PC-9 (cell line): ENCODE results near the gene ITIH4. TPM values are rescaled to one million over a fixed set of nuclear protein-coding genes. Genes with fewer than 3 reads are reported as not detected.

Source experiments
- BruUV-seq: library from RNA; stranded (reverse); fragments of 400-500 nt; replicated peaks from 2 replicates; lab custom pipeline; 2021; lab: Mats Ljungman, UMichigan
- CTCF ChIA-PET: fragments of 300-600 bp; sonication (Branson Sonifier 250); formaldehyde crosslinking; loops from one replicate; lab custom pipeline; 2022; ENCODE audit warnings: antibody characterized with exemption; lab: Charles Lee
- POLR2A ChIA-PET: fragments of 300-600 bp; sonication (Branson Sonifier 250); formaldehyde crosslinking; loops from one replicate; lab custom pipeline; 2022; ENCODE audit warnings: antibody characterized with exemption; ENCODE audit not compliant: unreplicated experiment; lab: Charles Lee
- DNase-seq, 2 experiments: peaks; one replicate each; pipeline versions ENCODE4 v3.0.0 to v3.0.0-alpha.2; 2015 to 2022; ENCODE audit warnings: mixed read lengths in 1 of 2
- H2AFZ ChIP-seq: fragments of 200-600 bp; sonication (generic); 2 replicates; pipeline ENCODE4 v1.8.1; 2017; ENCODE audit warnings: antibody characterized with exemption
- H3F3A ChIP-seq: fragments of 200-600 bp; sonication (generic); 2 replicates; pipeline ENCODE4 v1.8.1; 2017; ENCODE audit warnings: antibody characterized with exemption, mild to moderate bottlenecking, low read depth; ENCODE audit not compliant: insufficient read depth
- H3K27ac ChIP-seq: fragments of 200-600 bp; sonication (generic); 2 replicates; pipeline ENCODE4 v1.6.1; 2016; ENCODE audit warnings: mixed run types
- H3K27me3 ChIP-seq: fragments of 200-600 bp; sonication (generic); 2 replicates; pipeline ENCODE4 v1.6.1; 2016; ENCODE audit warnings: low read depth, mixed run types; ENCODE audit not compliant: insufficient read depth
- H3K36me3 ChIP-seq: fragments of 200-600 bp; sonication (generic); 2 replicates; pipeline ENCODE4 v1.6.1; 2016; ENCODE audit warnings: low read depth, mixed run types
- H3K4me1 ChIP-seq: fragments of 200-600 bp; sonication (generic); replicated peaks from 2 replicates; pipeline ENCODE4 v1.6.1; 2016; ENCODE audit warnings: mixed run types; ENCODE audit not compliant: insufficient read depth
- H3K4me2 ChIP-seq: fragments of 200-600 bp; sonication (generic); 2 replicates; pipeline ENCODE4 v1.6.1; 2017; ENCODE audit warnings: mixed run types
- H3K4me3 ChIP-seq: fragments of 200-600 bp; sonication (generic); 2 replicates; pipeline ENCODE4 v1.6.1; 2016; ENCODE audit warnings: mixed run types
- H3K79me2 ChIP-seq: fragments of 200-600 bp; sonication (generic); 2 replicates; pipeline ENCODE4 v1.6.1; 2017; ENCODE audit warnings: low read depth, mixed run types
- H3K9me2 ChIP-seq: fragments of 200-600 bp; sonication (generic); 2 replicates; pipeline ENCODE4 v1.8.1; 2017; ENCODE audit warnings: mild to moderate bottlenecking; ENCODE audit not compliant: insufficient read depth
- H3K9me3 ChIP-seq: fragments of 200-600 bp; sonication (generic); 2 replicates; pipeline ENCODE4 v1.8.1; 2016; ENCODE audit warnings: low read depth; ENCODE audit not compliant: insufficient read depth
- H4K20me1 ChIP-seq: fragments of 200-600 bp; sonication (generic); 2 replicates; pipeline ENCODE4 v1.8.1; 2017; ENCODE audit not compliant: insufficient read depth
- EZH2 ChIP-seq: fragments of 200-600 bp; sonication (generic); IDR thresholded peaks from 2 replicates; pipeline ENCODE4 v1.8.0; 2017; ENCODE audit warnings: antibody characterized with exemption, low read depth
- intact Hi-C: fragments of 100-400 bp; cut with micrococcal nuclease; formaldehyde crosslinking; loops from one replicate; pipeline ENCODE4 v1.10.0; 2022; ENCODE audit not compliant: unreplicated experiment
- total RNA-seq: library from RNA; stranded (reverse); gene quantifications from 2 replicates; pipeline ENCODE4 v1.2.3, GENCODE V29; 2021
- TF ChIP-seq, protein P1 (sequence below): fragments of 200-600 bp; sonication (generic); conservative IDR thresholded peaks from 2 replicates; pipeline ENCODE4 v1.6.1; 2017; ENCODE audit warnings: mixed run types, antibody characterized with exemption, mild to moderate bottlenecking, moderate library complexity

ITIH4 gene
- total RNA-seq, 1 experiment from 2014 or later = 2.5 TPM

DNA sequence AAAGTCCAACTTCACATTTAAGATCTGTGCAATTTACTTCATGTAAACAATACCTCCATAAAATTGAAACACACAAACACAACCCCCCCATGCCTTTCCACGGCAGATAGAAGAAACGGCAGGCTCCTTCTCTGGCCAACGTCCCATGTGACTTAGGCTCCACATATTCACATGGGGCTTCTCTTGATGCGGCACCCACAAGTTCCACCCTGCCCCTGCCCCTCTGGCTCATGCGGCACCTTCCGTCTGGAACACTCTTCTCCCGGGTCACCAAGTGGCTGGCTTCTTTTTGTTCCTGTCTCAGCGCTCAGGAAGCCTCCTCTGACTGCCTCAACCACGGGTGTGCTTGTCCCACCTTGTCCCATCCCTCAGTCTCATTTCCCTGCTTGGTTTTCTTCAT, 41.3 kb upstream of the ITIH4 start:
- no peaks in the 10 kb centered on the region for H3K4me1 ChIP-seq
- intact Hi-C loops = no loop called here
- no peaks in the 10 kb centered on the region for H3K27me3 ChIP-seq
- ChIA-PET POLR2A (no interaction called here), CTCF (no interaction called here)
- no peaks in the 10 kb centered on the region for H3K9me2 ChIP-seq
- H3F3A ChIP-seq = no peaks in the 10 kb centered on the region
- H4K20me1 ChIP-seq = no peaks in the 10 kb centered on the region
- no peak overlapping the region for H3K4me2 ChIP-seq
- no TSS peak for BruUV-seq
- no peak overlapping the region for H2AFZ ChIP-seq
- no peaks in the 10 kb centered on the region for H3K36me3 ChIP-seq
- H3K9me3 ChIP-seq = no peaks in the 10 kb centered on the region
- no peaks in the 10 kb centered on the region for H3K79me2 ChIP-seq
- H3K27ac ChIP-seq = no peak overlapping the region
- H3K4me3 ChIP-seq = no peak overlapping the region
- no peak for DNase-seq
- TF ChIP-seq EZH2 = no peak
- TF ChIP-seq, protein P1, sequence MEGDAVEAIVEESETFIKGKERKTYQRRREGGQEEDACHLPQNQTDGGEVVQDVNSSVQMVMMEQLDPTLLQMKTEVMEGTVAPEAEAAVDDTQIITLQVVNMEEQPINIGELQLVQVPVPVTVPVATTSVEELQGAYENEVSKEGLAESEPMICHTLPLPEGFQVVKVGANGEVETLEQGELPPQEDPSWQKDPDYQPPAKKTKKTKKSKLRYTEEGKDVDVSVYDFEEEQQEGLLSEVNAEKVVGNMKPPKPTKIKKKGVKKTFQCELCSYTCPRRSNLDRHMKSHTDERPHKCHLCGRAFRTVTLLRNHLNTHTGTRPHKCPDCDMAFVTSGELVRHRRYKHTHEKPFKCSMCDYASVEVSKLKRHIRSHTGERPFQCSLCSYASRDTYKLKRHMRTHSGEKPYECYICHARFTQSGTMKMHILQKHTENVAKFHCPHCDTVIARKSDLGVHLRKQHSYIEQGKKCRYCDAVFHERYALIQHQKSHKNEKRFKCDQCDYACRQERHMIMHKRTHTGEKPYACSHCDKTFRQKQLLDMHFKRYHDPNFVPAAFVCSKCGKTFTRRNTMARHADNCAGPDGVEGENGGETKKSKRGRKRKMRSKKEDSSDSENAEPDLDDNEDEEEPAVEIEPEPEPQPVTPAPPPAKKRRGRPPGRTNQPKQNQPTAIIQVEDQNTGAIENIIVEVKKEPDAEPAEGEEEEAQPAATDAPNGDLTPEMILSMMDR = no peak

GRCh38 chr3:52870471-52870870, 40.0 kb upstream of the ITIH4 start:
- Histone ChIP-seq H3K27ac (no peak overlapping the region), H3K79me2 (no peaks in the 10 kb centered on the region), H3K27me3 (no peaks in the 10 kb centered on the region), H4K20me1 (no peaks in the 10 kb centered on the region), H3K4me1 (no peaks in the 10 kb centered on the region), H3K36me3 (no peaks in the 10 kb centered on the region), H3K9me3 (no peaks in the 10 kb centered on the region), H3K4me3 (no peak overlapping the region), H3F3A (no peaks in the 10 kb centered on the region), H3K4me2 (no peak overlapping the region), H2AFZ (no peak overlapping the region), H3K9me2 (no peaks in the 10 kb centered on the region)
- TF ChIP-seq EZH2 = no peak
- TF ChIP-seq, protein P1 = no peak
- no peak for DNase-seq
- intact Hi-C loops = no loop called here
- no TSS peak for BruUV-seq
- ChIA-PET CTCF (no interaction called here), POLR2A (no interaction called here)

DNA sequence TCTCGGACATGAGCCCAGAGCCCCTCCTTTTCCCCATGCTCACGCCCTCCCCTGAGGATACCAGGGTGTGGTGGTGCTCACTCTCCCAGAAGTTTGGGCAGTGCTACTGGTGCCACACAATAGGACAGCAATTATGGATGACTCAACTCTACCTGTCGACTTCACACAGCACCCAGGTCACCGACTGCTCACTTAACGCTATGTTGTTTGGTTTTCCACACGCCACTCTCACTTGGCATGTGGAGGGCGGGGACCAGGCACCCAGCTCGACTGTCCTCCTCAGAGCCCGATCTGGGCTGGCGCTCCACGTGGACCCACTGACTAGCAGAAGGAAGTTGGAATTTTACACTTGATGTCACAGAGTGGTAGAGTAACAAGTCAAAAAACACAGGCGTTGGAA, 36.0 kb upstream of the ITIH4 start:
- H3K27ac ChIP-seq = no peak overlapping the region
- H3F3A ChIP-seq = no peaks in the 10 kb centered on the region
- CTCF ChIA-PET = interaction anchor here (0.6 kb wide), 1 partner anchor 452 kb away, joined by 8 read pairs; no protein-coding TSS in a partner anchor
- intact Hi-C loops = no loop called here
- DNase-seq = no peak
- no peak overlapping the region for H3K4me2 ChIP-seq
- H2AFZ ChIP-seq = no peak overlapping the region
- H3K4me3 ChIP-seq = no peak overlapping the region
- TF ChIP-seq, protein P1 = no peak
- no peak for TF ChIP-seq EZH2
- H4K20me1 ChIP-seq = no peaks in the 10 kb centered on the region
- no peaks in the 10 kb centered on the region for H3K79me2 ChIP-seq
- no peaks in the 10 kb centered on the region for H3K36me3 ChIP-seq
- no peaks in the 10 kb centered on the region for H3K9me2 ChIP-seq
- no TSS peak for BruUV-seq
- H3K9me3 ChIP-seq = no peaks in the 10 kb centered on the region
- POLR2A ChIA-PET = no interaction called here
- H3K4me1 ChIP-seq = no peaks in the 10 kb centered on the region
- H3K27me3 ChIP-seq = no peaks in the 10 kb centered on the region
